Coronary artery (tissue), 2 donors: ENCODE data around the gene DNMT3A.
A peak's percentile ranks its signal among the peaks of the same experiment; 100 is the strongest.
"Not testable (repeated sequence)": the region's sequence is repeated elsewhere in the genome, so short reads cannot be mapped to it uniquely, and the experiment has no call there.

Source experiments
- DNase-seq: peaks from one replicate; pipeline ENCODE4 v3.0.0-alpha.2; 2017; ENCODE audit warnings: low spot score
- H3K27ac ChIP-seq, 2 donors: fragments of 200-600 bp; sonication (generic); one replicate each; pipeline ENCODE4 v1.5.1; 2016 to 2019
- H3K4me3 ChIP-seq: fragments of 200-600 bp; sonication (generic); 2 replicates; pipeline ENCODE4 v1.5.1; 2016; ENCODE audit warnings: mild to moderate bottlenecking, moderate library complexity
- TF ChIP-seq, protein P1 (sequence below): fragments of 200-600 bp; sonication (generic); IDR thresholded peaks from one replicate; pipeline ENCODE4 v1.5.1; 2019; ENCODE audit warnings: antibody characterized with exemption

Gene DNMT3A

DNA sequence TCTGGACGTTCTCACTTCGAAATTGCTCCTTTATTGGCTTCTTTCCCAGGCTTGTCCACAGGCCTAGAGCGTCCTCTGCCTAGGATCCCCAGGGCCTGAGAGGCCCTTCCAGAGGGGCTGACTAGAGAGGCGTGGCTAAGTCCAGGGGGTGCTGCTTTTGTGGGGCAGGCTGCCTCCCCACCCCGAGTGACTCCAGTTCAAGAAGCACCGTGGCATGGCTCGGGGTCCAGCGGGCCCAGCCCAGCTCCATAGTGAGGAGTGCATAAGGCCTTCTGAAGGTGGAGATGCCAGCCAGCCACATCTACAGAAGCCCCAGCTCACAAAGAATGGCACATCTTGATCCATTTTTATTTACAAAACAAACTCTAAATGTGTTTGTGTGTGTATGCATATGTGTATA is 128.5 kb downstream of the DNMT3A start:
- Histone ChIP-seq H3K4me3 (no peak overlapping the region), H3K27ac (no peak overlapping the region)
- TF ChIP-seq, protein P1, sequence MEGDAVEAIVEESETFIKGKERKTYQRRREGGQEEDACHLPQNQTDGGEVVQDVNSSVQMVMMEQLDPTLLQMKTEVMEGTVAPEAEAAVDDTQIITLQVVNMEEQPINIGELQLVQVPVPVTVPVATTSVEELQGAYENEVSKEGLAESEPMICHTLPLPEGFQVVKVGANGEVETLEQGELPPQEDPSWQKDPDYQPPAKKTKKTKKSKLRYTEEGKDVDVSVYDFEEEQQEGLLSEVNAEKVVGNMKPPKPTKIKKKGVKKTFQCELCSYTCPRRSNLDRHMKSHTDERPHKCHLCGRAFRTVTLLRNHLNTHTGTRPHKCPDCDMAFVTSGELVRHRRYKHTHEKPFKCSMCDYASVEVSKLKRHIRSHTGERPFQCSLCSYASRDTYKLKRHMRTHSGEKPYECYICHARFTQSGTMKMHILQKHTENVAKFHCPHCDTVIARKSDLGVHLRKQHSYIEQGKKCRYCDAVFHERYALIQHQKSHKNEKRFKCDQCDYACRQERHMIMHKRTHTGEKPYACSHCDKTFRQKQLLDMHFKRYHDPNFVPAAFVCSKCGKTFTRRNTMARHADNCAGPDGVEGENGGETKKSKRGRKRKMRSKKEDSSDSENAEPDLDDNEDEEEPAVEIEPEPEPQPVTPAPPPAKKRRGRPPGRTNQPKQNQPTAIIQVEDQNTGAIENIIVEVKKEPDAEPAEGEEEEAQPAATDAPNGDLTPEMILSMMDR, result no peak
- DNase-seq, result no peak

DNA sequence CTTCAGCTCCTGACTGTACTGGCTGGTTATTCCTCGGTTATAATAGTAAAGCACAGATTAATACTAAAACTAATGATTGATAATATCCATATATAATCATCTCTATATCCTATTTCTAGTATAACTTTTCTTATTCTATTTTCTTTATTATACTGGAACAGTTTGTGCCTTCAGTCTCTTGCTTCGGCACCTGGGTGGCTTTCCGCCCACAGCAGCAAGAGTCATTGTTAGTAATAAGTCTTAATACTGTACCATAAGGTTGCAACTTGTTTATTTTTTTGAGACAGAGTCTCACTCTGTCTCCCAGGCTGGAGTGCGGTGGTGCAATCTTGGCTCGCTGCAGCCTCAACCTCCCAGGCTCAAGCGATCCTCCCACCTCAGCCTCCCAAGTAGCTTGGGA is 130.8 kb downstream of the DNMT3A start:
- DNase-seq, H3K27ac ChIP-seq, H3K4me3 ChIP-seq: not testable (repeated sequence)

DNA sequence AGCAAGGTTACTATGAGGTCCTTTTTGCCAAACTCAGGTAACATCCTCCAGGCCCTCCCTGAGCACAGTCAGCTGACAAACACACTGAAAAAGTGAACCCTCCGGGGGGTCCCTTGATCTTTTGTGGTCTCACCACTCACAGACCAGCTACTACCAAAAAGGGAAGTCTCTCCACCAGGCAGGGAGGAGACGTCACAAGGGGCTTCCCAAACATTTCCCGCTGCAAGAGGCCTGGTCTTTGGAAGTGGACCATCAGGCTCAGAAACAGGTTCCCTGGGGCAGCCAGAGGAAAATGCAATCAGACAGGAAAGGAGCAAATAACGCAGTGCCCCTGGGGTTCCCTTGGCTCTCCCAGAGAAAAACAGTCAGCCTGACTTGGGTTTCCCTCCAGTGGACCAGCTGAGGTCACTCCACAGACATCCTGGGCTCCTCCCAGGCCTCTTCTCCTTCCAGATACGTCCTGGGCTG is 134.6 kb downstream of the DNMT3A start:
- DNase-seq, result no peak
- no peak overlapping the region for H3K27ac ChIP-seq
- H3K4me3 ChIP-seq, result no peak overlapping the region
- TF ChIP-seq, protein P1, result no peak

DNA sequence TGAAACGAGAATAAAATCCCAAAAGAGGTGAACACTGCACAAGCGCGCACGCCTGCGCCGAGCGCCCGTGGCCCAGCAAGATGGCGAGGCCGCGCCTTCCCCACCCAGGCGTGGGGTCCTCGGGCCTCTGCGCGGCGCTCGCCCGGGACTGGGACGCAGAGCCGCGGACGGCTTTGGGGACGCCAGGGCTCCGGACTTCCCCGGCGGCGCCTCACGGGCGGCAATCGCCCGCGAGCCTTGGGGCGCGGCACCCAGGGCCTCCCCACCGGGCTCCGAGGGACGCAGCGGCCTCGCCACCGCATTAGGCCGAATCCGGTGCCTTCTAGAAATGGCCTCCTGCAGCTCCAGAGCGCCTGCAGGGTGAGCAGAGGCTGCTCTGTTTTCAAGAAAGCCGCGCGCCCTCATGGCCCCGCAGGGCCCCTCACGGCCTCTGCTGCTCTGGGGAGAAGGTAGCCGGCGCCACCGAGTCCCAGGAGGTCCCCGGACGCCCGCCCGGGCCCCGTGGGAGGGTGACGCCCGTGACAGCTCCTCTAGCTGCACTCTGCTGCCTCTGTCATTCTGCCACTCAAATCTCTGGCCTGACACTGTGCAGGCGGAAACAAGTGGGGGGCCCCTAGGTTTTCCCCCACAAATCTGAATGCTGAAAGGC is 137.4 kb downstream of the DNMT3A start:
- no peak overlapping the region for H3K27ac ChIP-seq
- H3K4me3 ChIP-seq, result peak overlapping the region; percentile 63
- TF ChIP-seq, protein P1, result no peak
- no peak for DNase-seq

DNA sequence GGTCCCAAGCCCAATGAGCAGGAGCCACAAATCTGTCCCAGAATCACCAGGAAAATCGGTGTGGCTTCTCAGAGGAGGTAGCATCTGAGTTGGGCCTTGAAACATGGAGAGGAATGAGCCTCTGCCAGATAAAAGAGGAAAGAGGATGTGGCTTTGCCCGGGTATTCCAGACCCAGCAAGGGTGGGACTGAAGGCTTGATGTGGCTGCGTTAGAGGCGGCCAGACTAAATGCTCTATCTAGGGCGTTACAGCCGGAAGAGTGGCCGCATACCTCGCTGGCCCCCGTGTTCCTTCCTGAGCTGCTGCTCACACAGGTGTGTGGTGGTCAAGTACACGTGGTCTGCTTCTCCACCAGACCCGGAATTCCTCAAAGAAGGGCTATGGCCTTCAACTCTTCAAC is 139.4 kb downstream of the DNMT3A start:
- TF ChIP-seq, protein P1, result no peak
- DNase-seq, result no peak
- H3K27ac ChIP-seq, result no peak overlapping the region

DNA sequence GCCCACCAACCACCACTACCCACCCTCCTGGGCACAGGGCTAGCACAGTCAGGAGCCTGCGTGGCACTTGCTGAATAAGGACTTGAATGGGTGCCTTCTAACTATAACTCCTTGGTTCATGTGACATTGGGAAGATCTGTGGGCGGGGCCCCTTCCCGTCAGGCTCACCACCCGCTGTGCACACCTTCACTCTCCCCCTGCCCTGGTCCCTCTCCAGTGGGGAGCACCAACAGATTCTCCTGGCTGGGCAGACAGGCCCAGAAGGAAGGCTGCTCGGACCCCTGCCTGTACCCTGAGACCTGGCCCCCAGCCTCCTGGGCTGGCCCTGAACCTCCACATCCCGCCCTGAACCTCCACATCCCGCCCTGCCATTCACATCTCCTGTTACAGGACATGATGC is 139.9 kb downstream of the DNMT3A start:
- TF ChIP-seq, protein P1, result no peak
- H3K4me3 ChIP-seq, result no peak overlapping the region
- no peak overlapping the region for H3K27ac ChIP-seq
- DNase-seq, result no peak

More for the DNA sequence above, 139.4 kb downstream of the DNMT3A start:
- no peak overlapping the region for H3K4me3 ChIP-seq

DNA sequence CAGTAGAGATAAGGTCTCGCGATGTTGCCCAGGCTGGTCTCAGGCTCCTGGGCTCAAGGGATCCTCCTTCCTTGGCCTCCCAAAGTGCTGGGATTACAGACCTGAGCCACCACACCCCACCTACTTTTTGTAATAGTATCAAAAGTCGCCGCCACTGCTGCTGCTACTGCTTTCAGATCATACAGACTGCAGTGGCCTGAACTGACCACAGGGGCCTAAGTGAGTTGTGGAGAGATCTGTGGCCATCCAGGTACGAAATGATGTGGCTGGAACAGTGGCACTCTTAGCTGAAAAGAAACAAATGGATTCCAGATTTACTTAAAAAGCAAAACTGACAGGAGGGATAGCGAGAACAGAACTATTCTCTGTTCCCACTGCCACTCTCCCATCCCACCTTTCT is 140.5 kb downstream of the DNMT3A start:
- TF ChIP-seq, protein P1, result no peak
- H3K4me3 ChIP-seq, result no peak overlapping the region
- H3K27ac ChIP-seq, result no peak overlapping the region
- no peak for DNase-seq
